H1 (cell line): Measurements from ENCODE around the gene ARNT2. TPM values are rescaled to one million over a fixed set of nuclear protein-coding genes. Genes with fewer than 3 reads are reported as not detected.

ENCODE experiments used
- CTCF ChIA-PET: fragments of 300-600 bp; sonication (Branson Sonifier 250); formaldehyde crosslinking; loops from one replicate; lab custom pipeline; 2021; ENCODE audit not compliant: partially characterized antibody; lab: Charles Lee
- POLR2A ChIA-PET: fragments of 300-600 bp; sonication (Branson Sonifier 250); formaldehyde crosslinking; loops from one replicate; lab custom pipeline; 2021; ENCODE audit warnings: inconsistent platforms; ENCODE audit not compliant: partially characterized antibody; lab: Charles Lee
- DNase-seq, 2 experiments: peaks; one replicate each; pipeline versions ENCODE4 v3.0.0 to v3.0.0-alpha.2; 2010 to 2022; ENCODE audit warnings: low spot score in 2 of 2, low read depth in 1 of 2, mixed read lengths in 1 of 2
- FAIRE-seq: peaks from 2 replicates; lab custom pipeline; 2011; peaks lifted over from hg19 to GRCh38; lab: Jason Lieb, UNC
- H2AFZ ChIP-seq: 2 replicates; pipeline ENCODE4 v1.8.1; 2012; ENCODE audit warnings: low read length, inconsistent platforms
- H2AK5ac ChIP-seq: 2 replicates; pipeline ENCODE4 v1.6.1; 2013; ENCODE audit warnings: low read depth, low read length
- H2BK120ac ChIP-seq: replicated peaks from 2 replicates; pipeline ENCODE3; 2013; ENCODE audit warnings: low read depth, low read length, inconsistent platforms
- H2BK12ac ChIP-seq: 2 replicates; pipeline ENCODE4 v1.6.1; 2013; ENCODE audit warnings: low read depth, low read length
- H2BK15ac ChIP-seq: 2 replicates; pipeline ENCODE4 v1.6.1; 2013; ENCODE audit warnings: low read length
- H2BK20ac ChIP-seq: 2 replicates; pipeline ENCODE4 v1.6.1; 2013; ENCODE audit warnings: low read length
- H2BK5ac ChIP-seq: 2 replicates; pipeline ENCODE4 v1.6.1; 2013; ENCODE audit warnings: low read depth, low read length
- H3K14ac ChIP-seq: 2 replicates; pipeline ENCODE4 v1.6.1; 2013; ENCODE audit warnings: inconsistent platforms; ENCODE audit not compliant: insufficient read length
- H3K18ac ChIP-seq: 2 replicates; pipeline ENCODE4 v1.6.1; 2013; ENCODE audit warnings: low read length; ENCODE audit errors: extremely low read depth
- H3K23ac ChIP-seq: 2 replicates; pipeline ENCODE4 v1.6.1; 2013; ENCODE audit warnings: inconsistent platforms; ENCODE audit not compliant: insufficient read length
- H3K23me2 ChIP-seq: 2 replicates; pipeline ENCODE4 v1.6.1; 2013; ENCODE audit warnings: low read depth, low read length
- H3K27ac ChIP-seq: 2 replicates; pipeline ENCODE4 v1.6.1; 2011; ENCODE audit warnings: low read depth, low read length, inconsistent platforms
- H3K27me3 ChIP-seq, 4 experiments: replicated peaks in 1 of 4; 1 replicate in 1 of 4; 2 replicates in 3 of 4; pipeline versions ENCODE4 v1.6.1 to v1.8.1; 2011 to 2013; ENCODE audit warnings: low read length in 3 of 4, mild to moderate bottlenecking in 3 of 4, inconsistent platforms in 2 of 4, mixed read lengths in 2 of 4, moderate library complexity in 1 of 4; ENCODE audit not compliant: control insufficient read depth in 3 of 4, insufficient read depth in 3 of 4; ENCODE audit errors: extremely low read depth in 1 of 4
- H3K36me3 ChIP-seq, 4 experiments: 2 replicates each; pipeline versions ENCODE4 v1.6.1 to v1.8.1; 2011 to 2013; ENCODE audit warnings: mild to moderate bottlenecking in 4 of 4, low read length in 3 of 4, moderate library complexity in 2 of 4, control low read depth in 1 of 4, inconsistent platforms in 1 of 4; ENCODE audit not compliant: insufficient read depth in 4 of 4, control insufficient read depth in 2 of 4
- H3K4ac ChIP-seq: replicated peaks from 2 replicates; pipeline ENCODE3; 2013; ENCODE audit warnings: low read length, low read depth, mixed read lengths, inconsistent platforms; ENCODE audit not compliant: insufficient read length
- H3K4me1 ChIP-seq, 4 experiments: replicated peaks in 1 of 4; 1 replicate in 1 of 4; 2 replicates in 3 of 4; pipeline versions ENCODE4 v1.6.1 to v1.8.1; 2011 to 2013; ENCODE audit warnings: low read length in 3 of 4, inconsistent platforms in 2 of 4, mixed read lengths in 1 of 4; ENCODE audit not compliant: insufficient read depth in 4 of 4, control insufficient read depth in 3 of 4
- H3K4me2 ChIP-seq, 2 experiments: 2 replicates each; pipeline versions ENCODE4 v1.6.1 to v1.8.1; 2011 to 2013; ENCODE audit warnings: low read depth in 2 of 2, low read length in 2 of 2, control low read depth in 1 of 2, inconsistent platforms in 1 of 2, mild to moderate bottlenecking in 1 of 2; ENCODE audit not compliant: insufficient read depth in 1 of 2
- H3K4me3 ChIP-seq, 4 experiments: fragments of 200-600, 300-600 bp in 1 of 4; sonication (generic), shearing (Covaris generic), sonication (Bioruptor Twin) in 1 of 4; 2 replicates each; pipeline versions ENCODE4 v1.5.1 to v1.8.1; 2011 to 2016; ENCODE audit warnings: low read length in 4 of 4, low read depth in 3 of 4, control low read depth in 2 of 4, inconsistent platforms in 2 of 4, mild to moderate bottlenecking in 2 of 4, mixed read lengths in 1 of 4, moderate library complexity in 1 of 4; ENCODE audit not compliant: insufficient read depth in 2 of 4; ENCODE audit errors: extremely low read depth in 1 of 4
- H3K56ac ChIP-seq: replicated peaks from 2 replicates; pipeline ENCODE3; 2013; ENCODE audit warnings: low read depth, mild to moderate bottlenecking, mixed read lengths, low read length, inconsistent platforms; ENCODE audit not compliant: insufficient read length
- H3K79me1 ChIP-seq: 2 replicates; pipeline ENCODE4 v1.6.1; 2013; ENCODE audit warnings: low read depth, low read length, control low read depth
- H3K79me2 ChIP-seq, 2 experiments: 2 replicates each; pipeline versions ENCODE4 v1.6.1 to v1.8.1; 2012 to 2013; ENCODE audit warnings: low read length in 2 of 2, mild to moderate bottlenecking in 2 of 2, inconsistent platforms in 1 of 2; ENCODE audit not compliant: insufficient read depth in 2 of 2, control insufficient read depth in 1 of 2
- H3K9ac ChIP-seq, 4 experiments: replicated peaks in 1 of 4; 1 replicate in 1 of 4; 2 replicates in 3 of 4; pipeline versions ENCODE4 v1.6.1 to v1.8.1; 2011 to 2013; ENCODE audit warnings: low read depth in 3 of 4, low read length in 3 of 4, control low read depth in 2 of 4, mild to moderate bottlenecking in 2 of 4, moderate library complexity in 2 of 4, inconsistent platforms in 1 of 4; ENCODE audit errors: extremely low read depth in 1 of 4
- H3K9me3 ChIP-seq, 2 experiments: 2 replicates each; pipeline versions ENCODE4 v1.6.1 to v1.8.1; 2012 to 2013; ENCODE audit warnings: mild to moderate bottlenecking in 2 of 2, moderate library complexity in 2 of 2, control low read depth in 1 of 2, inconsistent platforms in 1 of 2, low read depth in 1 of 2, low read length in 1 of 2, mixed read lengths in 1 of 2; ENCODE audit not compliant: insufficient read depth in 2 of 2
- H4K20me1 ChIP-seq, 2 experiments: replicated peaks in 1 of 2; 2 replicates each; pipeline versions ENCODE3 to v1.8.1; 2011 to 2013; ENCODE audit warnings: inconsistent platforms in 2 of 2, low read length in 2 of 2, mild to moderate bottlenecking in 1 of 2; ENCODE audit not compliant: insufficient read depth in 2 of 2, control insufficient read depth in 1 of 2
- H4K5ac ChIP-seq: 2 replicates; pipeline ENCODE4 v1.6.1; 2013; ENCODE audit warnings: low read length, low read depth, mixed read lengths, inconsistent platforms; ENCODE audit not compliant: insufficient read length
- H4K8ac ChIP-seq: 2 replicates; pipeline ENCODE4 v1.8.0; 2013; ENCODE audit warnings: mild to moderate bottlenecking, moderate library complexity, low read length, inconsistent platforms; ENCODE audit not compliant: insufficient read depth; ENCODE audit errors: extremely low read depth
- H4K91ac ChIP-seq: replicated peaks from 2 replicates; pipeline ENCODE3; 2013; ENCODE audit warnings: low read length, mixed read lengths, inconsistent platforms; ENCODE audit not compliant: insufficient read length
- CBX8 ChIP-seq: fragments of 300-800, 300-1000 bp; sonication (generic); IDR thresholded peaks from 2 replicates; pipeline ENCODE4 v1.7.1; 2016; ENCODE audit warnings: low read depth, low read length, borderline replicate concordance
- CEBPB ChIP-seq: IDR thresholded peaks from 2 replicates; pipeline ENCODE4 v1.6.1; 2012; ENCODE audit warnings: low read depth, low read length
- EP300 ChIP-seq, 2 experiments: IDR thresholded peaks; 1 replicate in 1 of 2; 2 replicates in 1 of 2; pipeline ENCODE4 v1.6.1; 2011 to 2012; ENCODE audit warnings: low read depth in 2 of 2, low read length in 2 of 2, mild to moderate bottlenecking in 2 of 2, borderline replicate concordance in 1 of 2, inconsistent platforms in 1 of 2, moderate library complexity in 1 of 2
- GABPA ChIP-seq: IDR thresholded peaks from 2 replicates; pipeline ENCODE4 v1.6.1; 2011; ENCODE audit warnings: mild to moderate bottlenecking, low read length, moderate library complexity, borderline replicate concordance; ENCODE audit not compliant: insufficient read depth
- SUZ12 ChIP-seq: fragments of 200-600 bp; sonication (generic); IDR thresholded peaks from 2 replicates; pipeline ENCODE4 v1.6.1; 2012; ENCODE audit warnings: mild to moderate bottlenecking, inconsistent platforms, low read length, moderate library complexity, mixed read lengths
- ZNF274 ChIP-seq: IDR thresholded peaks from 2 replicates; pipeline ENCODE4 v1.7.0; 2012; ENCODE audit warnings: low read length, borderline replicate concordance; ENCODE audit errors: extremely low read depth
- WGBS, 2 experiments: shearing (Covaris generic) in 1 of 2; methylation state at CpG; one replicate each; pipeline versions ENCODE4 v1.1.6 to v1.1.7; 2013 to 2015; ENCODE audit warnings: low lambda C conversion rate in 2 of 2, mixed read lengths in 2 of 2, inconsistent platforms in 1 of 2, low coverage in 1 of 2, missing lambda C conversion rate in 1 of 2; ENCODE audit not compliant: insufficient replicate concordance in 2 of 2, insufficient coverage in 1 of 2, insufficient read length in 1 of 2; ENCODE audit errors: extremely low coverage in 1 of 2, missing lambda C conversion rate in 1 of 2; 5-methylcytosine and 5-hydroxymethylcytosine counted together
- polyA plus RNA-seq, 7 experiments: library from polyadenylated mRNA; depleted of rRNA in 3 of 7; stranded (reverse) in 5 of 7; unstranded in 2 of 7; fragments of >200 nt in 5 of 7; fragments of 200-250 nt in 2 of 7; gene quantifications; 1 replicate in 5 of 7; 2 replicates in 1 of 7; 4 replicates in 1 of 7; pipeline versions ENCODE4 v1.2.1 to v1.2.3, GENCODE V29; 2011 to 2013; ENCODE audit warnings: missing spikeins in 2 of 7, mixed read lengths in 2 of 7
- total RNA-seq: library from RNA; stranded (reverse); fragmentation: NEBNext Ultra II Directional; extraction: Animal tissue kit (Norgen Biotek cat#: 25700); gene quantifications from 2 replicates; pipeline ENCODE4 v1.2.1, GENCODE V29; 2021

The ARNT2 gene
- total and polyA plus RNA-seq, 2 of the 8 experiments (the other 6 are each of a cell fraction or from before 2014, with no cell fraction given): 9.5 to 14.6 TPM

DNA sequence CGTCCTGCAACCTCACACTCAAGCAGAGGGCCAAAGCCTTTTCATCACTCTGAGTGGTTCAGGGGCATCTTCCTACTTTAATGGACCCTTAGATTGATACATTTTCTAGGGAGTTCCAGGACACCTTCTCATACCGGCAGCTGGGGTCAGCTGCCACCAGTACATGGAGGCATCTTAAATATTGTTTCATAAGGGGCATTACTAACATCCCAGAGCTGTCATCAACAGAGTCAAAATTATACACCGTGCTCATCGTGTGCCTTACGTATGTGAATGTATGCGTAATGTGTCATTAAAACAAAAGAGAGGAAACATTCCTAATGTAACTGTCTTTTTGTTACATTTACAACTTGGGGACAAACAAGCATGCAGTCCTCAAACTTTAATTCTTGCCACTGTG is 57.9 kb downstream of the ARNT2 start:
- FAIRE-seq (no peak), DNase-seq (no peak)
- Histone ChIP-seq H3K79me1 (no peaks in the 10 kb centered on the region), H4K5ac (no peak overlapping the region), H2BK12ac (no peak overlapping the region), H3K4ac (no peak overlapping the region), H3K4me1 (no peaks in the 10 kb centered on the region), H2BK5ac (no peak overlapping the region), H3K27me3 (peaks cover 0 to 2% (median 0%) of the 10 kb centered on the region in 4 experiments; a peak in 1 of 7 replicates), H3K56ac (no peak overlapping the region), H3K18ac (no peak overlapping the region), H2AFZ (no peak overlapping the region), H3K36me3 (peaks cover 0 to 3% (median 0%) of the 10 kb centered on the region in 4 experiments; a peak in 1 of 8 replicates), H3K27ac (no peak overlapping the region), H4K8ac (no peak overlapping the region), H3K23ac (no peak overlapping the region), H4K91ac (no peak overlapping the region), H2BK15ac (no peak overlapping the region), H3K14ac (no peak overlapping the region), H3K4me3 (no peak overlapping the region), H3K23me2 (no peaks in the 10 kb centered on the region; the same call in 1 of the 2 replicates), H3K9ac (no peak overlapping the region), H2BK20ac (no peak overlapping the region), H2BK120ac (no peak overlapping the region), H3K9me3 (no peaks in the 10 kb centered on the region), H2AK5ac (no peak overlapping the region), H3K4me2 (no peak overlapping the region), H3K79me2 (no peaks in the 10 kb centered on the region), H4K20me1 (no peaks in the 10 kb centered on the region)
- CTCF ChIA-PET: interaction anchor here (1.2 to 2.2 kb wide), 3 partner anchors 13 to 314 kb away, joined by 3 to 9 read pairs (median 4); no protein-coding TSS in a partner anchor
- POLR2A ChIA-PET: no interaction called here
- WGBS, 2 experiments: 84% methylated on average over 6 of the region's 6 CpGs; no CpG with 5 or more reads in 1 of the 2 experiments
- TF ChIP-seq CBX8: no peak
- TF ChIP-seq GABPA: no peak
- TF ChIP-seq EP300 (IDR thresholded peaks at IDR 0.05; ENCODE audit: borderline replicate concordance in 1 of 2, low read depth in 2 of 2, low read length in 2 of 2): no peak
- no peak for TF ChIP-seq CEBPB
- TF ChIP-seq SUZ12: no peak
- TF ChIP-seq ZNF274: no peak
